Caco-2 (cell line): Measurements from ENCODE around the gene EXOC6B. TPM values are rescaled to one million over a fixed set of nuclear protein-coding genes. Genes with fewer than 3 reads are reported as not detected.

ENCODE experiments used
- BruUV-seq: library from RNA; stranded (reverse); fragments of 400-500 nt; replicated peaks from 2 replicates; lab custom pipeline; 2021; lab: Mats Ljungman, UMichigan
- CTCF ChIA-PET: fragments of 300-600 bp; sonication (Branson Sonifier 250); formaldehyde crosslinking; loops from one replicate; lab custom pipeline; 2022; ENCODE audit warnings: antibody characterized with exemption; lab: Charles Lee
- POLR2A ChIA-PET: fragments of 300-600 bp; sonication (Branson Sonifier 250); formaldehyde crosslinking; loops from one replicate; lab custom pipeline; 2022; ENCODE audit warnings: antibody characterized with exemption; lab: Charles Lee
- DNase-seq, 2 experiments: peaks; one replicate each; pipeline versions ENCODE4 v3.0.0 to v3.0.0-alpha.2; 2020 to 2022
- H3K27me3 ChIP-seq: replicated peaks from 2 replicates; pipeline ENCODE4 v1.6.0; 2011; ENCODE audit warnings: low read length; ENCODE audit not compliant: control insufficient read depth, insufficient read depth
- H3K36me3 ChIP-seq: 2 replicates; pipeline ENCODE4 v1.5.1; 2011; ENCODE audit warnings: low read length; ENCODE audit not compliant: control insufficient read depth, insufficient read depth
- H3K4me1 ChIP-seq: fragments of 250-450 bp; sonication (Bioruptor Pico); 2 replicates; pipeline ENCODE4 v1.5.1; 2020; ENCODE audit warnings: mild to moderate bottlenecking
- H3K4me3 ChIP-seq: 2 replicates; pipeline ENCODE4 v1.5.1; 2011; ENCODE audit warnings: low read depth, mild to moderate bottlenecking, control low read depth, low read length
- H3K9me3 ChIP-seq: fragments of 250-450 bp; sonication (Bioruptor Pico); 2 replicates; pipeline ENCODE4 v1.5.1; 2020; ENCODE audit warnings: mild to moderate bottlenecking, moderate library complexity
- H3K27ac Mint-ChIP-seq: one replicate; pipeline ENCODE4 v1.8.0; 2022; ENCODE audit warnings: mixed read lengths; ENCODE audit not compliant: unreplicated experiment
- H3K27me3 Mint-ChIP-seq: one replicate; pipeline ENCODE4 v1.8.0; 2022; ENCODE audit warnings: mixed read lengths; ENCODE audit not compliant: insufficient read depth, unreplicated experiment
- H3K36me3 Mint-ChIP-seq: one replicate; pipeline ENCODE4 v1.8.0; 2022; ENCODE audit warnings: mild to moderate bottlenecking, mixed read lengths; ENCODE audit not compliant: insufficient read depth, unreplicated experiment
- H3K4me1 Mint-ChIP-seq: one replicate; pipeline ENCODE4 v1.8.0; 2022; ENCODE audit warnings: low read depth, mixed read lengths; ENCODE audit not compliant: unreplicated experiment
- H3K4me3 Mint-ChIP-seq: one replicate; pipeline ENCODE4 v1.8.0; 2022; ENCODE audit warnings: mild to moderate bottlenecking, moderate library complexity, mixed read lengths; ENCODE audit not compliant: unreplicated experiment
- H3K9me3 Mint-ChIP-seq: one replicate; pipeline ENCODE4 v1.8.0; 2022; ENCODE audit warnings: mixed read lengths; ENCODE audit not compliant: unreplicated experiment
- CTCF ChIP-seq, 2 experiments: fragments of 200-600 bp in 1 of 2; IDR thresholded peaks; 1 replicate in 1 of 2; 2 replicates in 1 of 2; pipeline versions ENCODE4 v1.5.1 to v1.8.0; 2011 to 2022; ENCODE audit warnings: antibody characterized with exemption in 1 of 2, control low read depth in 1 of 2, inconsistent platforms in 1 of 2, low read depth in 1 of 2, low read length in 1 of 2, mild to moderate bottlenecking in 1 of 2, moderate library complexity in 1 of 2; ENCODE audit not compliant: insufficient read depth in 1 of 2, severe bottlenecking in 1 of 2, unreplicated experiment in 1 of 2
- intact Hi-C: fragments of 100-400 bp; cut with micrococcal nuclease; formaldehyde crosslinking; loops from one replicate; pipeline ENCODE4 v1.10.0; 2022; ENCODE audit not compliant: unreplicated experiment
- total RNA-seq: library from RNA; stranded (reverse); gene quantifications from 2 replicates; pipeline ENCODE4 v1.2.3, GENCODE V29; 2022

EXOC6B gene
- total RNA-seq, 1 experiment from 2014 or later = 36.1 TPM

DNA sequence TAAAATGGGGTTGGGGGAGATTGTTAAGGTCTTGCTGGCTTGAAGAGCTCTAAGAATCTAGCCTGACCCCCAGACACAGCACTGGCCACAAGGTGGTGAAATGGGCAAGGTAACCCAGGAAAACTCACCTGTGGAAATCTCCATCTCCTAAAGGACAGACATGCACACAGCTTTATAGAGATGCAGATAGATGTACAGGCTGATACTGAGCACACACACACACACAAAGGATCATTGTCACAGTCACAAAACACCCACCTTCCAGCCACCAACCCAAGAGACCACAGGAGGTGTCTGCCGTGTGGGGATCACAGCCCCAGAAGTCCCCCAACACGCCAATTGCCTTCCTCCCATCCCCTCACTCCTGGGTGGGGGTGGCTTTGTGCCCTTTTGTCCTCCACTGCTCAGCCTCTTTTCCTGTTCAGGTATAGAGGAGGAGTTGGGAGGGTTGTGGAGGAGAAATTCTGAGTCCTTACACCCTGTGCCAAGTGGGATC is 674.9 kb downstream of the EXOC6B start:
- no peaks in the 10 kb centered on the region for H3K36me3 ChIP-seq
- no peak for DNase-seq
- Mint-ChIP-seq H3K4me3 (no peak overlapping the region), H3K36me3 (no peaks in the 10 kb centered on the region), H3K27ac (no peak overlapping the region), H3K27me3 (peaks cover 23% of the 10 kb centered on the region), H3K4me1 (peaks cover 8% of the 10 kb centered on the region), H3K9me3 (no peaks in the 10 kb centered on the region)
- intact Hi-C loops = loop anchor here (1.0 to 5.0 kb wide), 9 partner anchors 46 to 606 kb away; no protein-coding TSS in a partner anchor
- H3K27me3 ChIP-seq = peaks cover 16% of the 10 kb centered on the region
- BruUV-seq = no TSS peak
- H3K4me3 ChIP-seq = no peak overlapping the region
- TF ChIP-seq CTCF (IDR thresholded peaks at IDR 0.05; ENCODE audit: insufficient read depth in 1 of 2, low read depth in 1 of 2, low read length in 1 of 2, severe bottlenecking in 1 of 2, unreplicated experiment in 1 of 2) = peak in 1 of 2 experiments; percentile 25
- peaks cover 37% of the 10 kb centered on the region for H3K4me1 ChIP-seq
- POLR2A ChIA-PET = no interaction called here
- CTCF ChIA-PET = interaction anchor here (0.5 to 5.0 kb wide), 19 partner anchors 175 to 851 kb away, joined by 3 to 82 read pairs (median 4); no protein-coding TSS in a partner anchor
- peaks cover 6% of the 10 kb centered on the region for H3K9me3 ChIP-seq

GRCh38 chr2:72150157-72150860 is 675.5 kb downstream of the EXOC6B start:
- intact Hi-C loops = loop anchor here (1.0 to 5.0 kb wide), 9 partner anchors 46 to 605 kb away; no protein-coding TSS in a partner anchor
- DNase-seq = peak; percentile 83 to 92
- H3K4me1 ChIP-seq = peaks cover 40% of the 10 kb centered on the region
- H3K9me3 ChIP-seq = peaks cover 6% of the 10 kb centered on the region
- POLR2A ChIA-PET = no interaction called here
- no peaks in the 10 kb centered on the region for H3K9me3 Mint-ChIP-seq
- no TSS peak for BruUV-seq
- H3K36me3 ChIP-seq = no peaks in the 10 kb centered on the region
- peaks cover 28% of the 10 kb centered on the region for H3K27me3 Mint-ChIP-seq
- peak; percentile 80 to 82 for TF ChIP-seq CTCF (IDR thresholded peaks at IDR 0.05; ENCODE audit: insufficient read depth in 1 of 2, low read depth in 1 of 2, low read length in 1 of 2, severe bottlenecking in 1 of 2, unreplicated experiment in 1 of 2)
- H3K4me3 Mint-ChIP-seq = peak overlapping the region; percentile 65
- no peaks in the 10 kb centered on the region for H3K36me3 Mint-ChIP-seq
- H3K4me3 ChIP-seq = peak overlapping the region; percentile 45
- H3K27ac Mint-ChIP-seq = no peak overlapping the region
- CTCF ChIA-PET = interaction anchor here (0.6 to 5.0 kb wide), 25 partner anchors 109 to 851 kb away, joined by 3 to 82 read pairs (median 4); no protein-coding TSS in a partner anchor
- peaks cover 8% of the 10 kb centered on the region for H3K4me1 Mint-ChIP-seq
- peaks cover 16% of the 10 kb centered on the region for H3K27me3 ChIP-seq

GRCh38 chr2:72149556-72150156 is 676.2 kb downstream of the EXOC6B start:
- no peaks in the 10 kb centered on the region for H3K36me3 ChIP-seq
- no TSS peak for BruUV-seq
- H3K9me3 Mint-ChIP-seq = no peaks in the 10 kb centered on the region
- no peak for TF ChIP-seq CTCF (IDR thresholded peaks at IDR 0.05; ENCODE audit: insufficient read depth in 1 of 2, low read depth in 1 of 2, low read length in 1 of 2, severe bottlenecking in 1 of 2, unreplicated experiment in 1 of 2)
- peak overlapping the region; percentile 65 for H3K4me3 Mint-ChIP-seq
- intact Hi-C loops = loop anchor here (1.0 to 5.0 kb wide), 9 partner anchors 45 to 604 kb away; no protein-coding TSS in a partner anchor
- ChIA-PET POLR2A (no interaction called here), CTCF (interaction anchor here (0.6 to 5.0 kb wide), 23 partner anchors 109 to 850 kb away, joined by 3 to 82 read pairs (median 4); no protein-coding TSS in a partner anchor)
- peaks cover 8% of the 10 kb centered on the region for H3K4me1 Mint-ChIP-seq
- H3K27me3 ChIP-seq = peaks cover 16% of the 10 kb centered on the region
- peaks cover 28% of the 10 kb centered on the region for H3K27me3 Mint-ChIP-seq
- DNase-seq = peak in 1 of 2 experiments; percentile 37
- H3K27ac Mint-ChIP-seq = no peak overlapping the region
- H3K36me3 Mint-ChIP-seq = no peaks in the 10 kb centered on the region
- peaks cover 6% of the 10 kb centered on the region for H3K9me3 ChIP-seq
- peak overlapping the region; percentile 45 for H3K4me3 ChIP-seq
- peaks cover 44% of the 10 kb centered on the region for H3K4me1 ChIP-seq
